ENCODE results near the gene TAS2R60. TPM values are rescaled to one million over a fixed set of nuclear protein-coding genes. Genes with fewer than 3 reads are reported as not detected.

Gene TAS2R60
- polyA plus RNA-seq, 1 donor (not counting 4 experiments of a cell fraction or from before 2014, with no cell fraction given), result 0.17 TPM

DNA sequence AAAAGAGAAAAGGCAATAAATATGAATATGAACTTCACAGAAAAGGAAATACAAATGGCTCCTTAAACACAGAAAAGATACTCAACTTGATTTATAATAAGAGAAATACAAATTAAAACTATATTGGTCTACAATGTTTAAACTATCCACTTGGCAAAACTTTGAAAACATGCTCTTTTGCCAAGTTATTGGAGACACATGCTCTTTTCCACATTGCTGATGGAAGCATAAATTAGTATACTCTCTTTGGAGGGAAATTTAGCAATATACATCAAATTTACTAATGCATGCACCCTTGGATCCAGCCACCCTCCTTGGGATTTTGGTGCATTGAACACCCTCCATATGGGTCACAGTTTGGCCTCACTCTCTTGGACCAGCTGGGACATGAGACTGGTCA, 7.9 kb downstream of the TAS2R60 start:
- Histone ChIP-seq H3K9me1 (ENCODE audit: control insufficient read depth, extremely low read depth, insufficient read depth, low read length) (no peaks in the 10 kb centered on the region), H3K79me2 (ENCODE audit: control insufficient read depth, insufficient read depth, low read length) (no peaks in the 10 kb centered on the region), H2AFZ (ENCODE audit: control insufficient read depth, low read length) (no peak overlapping the region), H3K36me3 (ENCODE audit: control insufficient read depth in 2 of 2, extremely low read depth in 1 of 2, insufficient read depth in 2 of 2, low read length in 2 of 2) (no peaks in the 10 kb centered on the region), H3K4me3 (ENCODE audit: control insufficient read depth in 2 of 3, extremely low read depth in 1 of 3, insufficient read depth in 2 of 3, low read depth in 1 of 3, low read length in 3 of 3) (no peak overlapping the region), H3K4me2 (ENCODE audit: control insufficient read depth, extremely low read depth, insufficient read depth, low read depth, low read length) (no peak overlapping the region), H3K27me3 (ENCODE audit: control insufficient read depth, extremely low read depth, insufficient read depth, low read length) (no peaks in the 10 kb centered on the region), H3K27ac (ENCODE audit: control insufficient read depth, insufficient read depth, low read length) (no peak overlapping the region), H3K9ac (ENCODE audit: control insufficient read depth, extremely low read depth, insufficient read depth, low read length) (no peak overlapping the region), H4K20me1 (ENCODE audit: control insufficient read depth, extremely low read depth, insufficient read depth, low read length) (no peaks in the 10 kb centered on the region), H3K4me1 (ENCODE audit: control insufficient read depth, extremely low read depth, insufficient read depth, low read length) (no peaks in the 10 kb centered on the region), H3K9me3 (ENCODE audit: control insufficient read depth, low read depth, low read length) (no peaks in the 10 kb centered on the region)
- dilution Hi-C loops (cut with MboI; ENCODE audit: extremely low pct_ligation_motif_present, low sequenced_read_pairs), result no loop called here
- TF ChIP-seq, protein P1, sequence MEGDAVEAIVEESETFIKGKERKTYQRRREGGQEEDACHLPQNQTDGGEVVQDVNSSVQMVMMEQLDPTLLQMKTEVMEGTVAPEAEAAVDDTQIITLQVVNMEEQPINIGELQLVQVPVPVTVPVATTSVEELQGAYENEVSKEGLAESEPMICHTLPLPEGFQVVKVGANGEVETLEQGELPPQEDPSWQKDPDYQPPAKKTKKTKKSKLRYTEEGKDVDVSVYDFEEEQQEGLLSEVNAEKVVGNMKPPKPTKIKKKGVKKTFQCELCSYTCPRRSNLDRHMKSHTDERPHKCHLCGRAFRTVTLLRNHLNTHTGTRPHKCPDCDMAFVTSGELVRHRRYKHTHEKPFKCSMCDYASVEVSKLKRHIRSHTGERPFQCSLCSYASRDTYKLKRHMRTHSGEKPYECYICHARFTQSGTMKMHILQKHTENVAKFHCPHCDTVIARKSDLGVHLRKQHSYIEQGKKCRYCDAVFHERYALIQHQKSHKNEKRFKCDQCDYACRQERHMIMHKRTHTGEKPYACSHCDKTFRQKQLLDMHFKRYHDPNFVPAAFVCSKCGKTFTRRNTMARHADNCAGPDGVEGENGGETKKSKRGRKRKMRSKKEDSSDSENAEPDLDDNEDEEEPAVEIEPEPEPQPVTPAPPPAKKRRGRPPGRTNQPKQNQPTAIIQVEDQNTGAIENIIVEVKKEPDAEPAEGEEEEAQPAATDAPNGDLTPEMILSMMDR (optimal IDR thresholded peaks at IDR 0.05 in 1 of 3, IDR thresholded peaks at IDR 0.05 in 1 of 3, conservative IDR thresholded peaks at IDR 0.05 in 1 of 3; ENCODE audit: extremely low read depth in 1 of 3, insufficient read depth in 2 of 3, low read length in 3 of 3), result no peak
- no peak for TF ChIP-seq EZH2 (IDR thresholded peaks at IDR 0.05; ENCODE audit: low read length)
- FAIRE-seq, result no peak
- DNase-seq (ENCODE audit: low read depth, low spot score), result no peak

DNA sequence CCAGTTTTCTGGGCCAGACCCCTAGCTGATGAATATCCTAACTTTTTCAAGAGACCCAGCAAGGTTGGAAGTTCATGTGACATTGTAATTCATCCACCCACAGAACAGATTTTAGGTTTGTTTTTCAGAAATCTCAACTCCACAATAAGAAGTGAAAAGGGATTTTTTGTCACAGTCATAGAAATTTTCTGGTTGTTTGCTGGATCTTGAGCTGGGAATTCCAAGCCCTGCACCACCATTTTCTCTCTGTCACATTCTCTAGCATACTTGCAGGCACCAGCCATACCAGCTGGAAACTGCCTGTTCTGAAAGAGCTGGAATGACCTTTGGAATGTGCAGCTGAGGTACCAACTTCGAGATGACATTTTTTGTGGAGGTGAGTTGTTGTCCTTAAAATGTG, 8.5 kb downstream of the TAS2R60 start:
- no peak for TF ChIP-seq EZH2 (IDR thresholded peaks at IDR 0.05; ENCODE audit: low read length)
- TF ChIP-seq, protein P1 (optimal IDR thresholded peaks at IDR 0.05 in 1 of 3, IDR thresholded peaks at IDR 0.05 in 1 of 3, conservative IDR thresholded peaks at IDR 0.05 in 1 of 3; ENCODE audit: extremely low read depth in 1 of 3, insufficient read depth in 2 of 3, low read length in 3 of 3), result no peak
- no peaks in the 10 kb centered on the region for H3K4me1 ChIP-seq (ENCODE audit: control insufficient read depth, extremely low read depth, insufficient read depth, low read length)
- dilution Hi-C loops (cut with MboI; ENCODE audit: extremely low pct_ligation_motif_present, low sequenced_read_pairs), result no loop called here
- no peak overlapping the region for H3K4me3 ChIP-seq (ENCODE audit: control insufficient read depth in 2 of 3, extremely low read depth in 1 of 3, insufficient read depth in 2 of 3, low read depth in 1 of 3, low read length in 3 of 3)
- DNase-seq (ENCODE audit: low read depth, low spot score) (no peak), FAIRE-seq (no peak)
- H3K9me1 ChIP-seq (ENCODE audit: control insufficient read depth, extremely low read depth, insufficient read depth, low read length), result no peaks in the 10 kb centered on the region
- H3K36me3 ChIP-seq (ENCODE audit: control insufficient read depth in 2 of 2, extremely low read depth in 1 of 2, insufficient read depth in 2 of 2, low read length in 2 of 2), result no peaks in the 10 kb centered on the region
- H3K79me2 ChIP-seq (ENCODE audit: control insufficient read depth, insufficient read depth, low read length), result no peaks in the 10 kb centered on the region
- H4K20me1 ChIP-seq (ENCODE audit: control insufficient read depth, extremely low read depth, insufficient read depth, low read length), result no peaks in the 10 kb centered on the region
- no peak overlapping the region for H2AFZ ChIP-seq (ENCODE audit: control insufficient read depth, low read length)
- no peak overlapping the region for H3K9ac ChIP-seq (ENCODE audit: control insufficient read depth, extremely low read depth, insufficient read depth, low read length)
- H3K27ac ChIP-seq (ENCODE audit: control insufficient read depth, insufficient read depth, low read length), result no peak overlapping the region
- H3K27me3 ChIP-seq (ENCODE audit: control insufficient read depth, extremely low read depth, insufficient read depth, low read length), result no peaks in the 10 kb centered on the region
- H3K9me3 ChIP-seq (ENCODE audit: control insufficient read depth, low read depth, low read length), result no peaks in the 10 kb centered on the region
- no peak overlapping the region for H3K4me2 ChIP-seq (ENCODE audit: control insufficient read depth, extremely low read depth, insufficient read depth, low read depth, low read length)

Measured in keratinocyte (primary cell).